PC-3 (cell line): Measurements from ENCODE around the gene ZMIZ1. TPM values are rescaled to one million over a fixed set of nuclear protein-coding genes. Genes with fewer than 3 reads are reported as not detected.

ENCODE experiments used
- ATAC-seq: fragments of 200-7000 bp; cut with Tn5 transposase; 2 replicates; pipeline ENCODE4 v1.9.1; 2020; ENCODE audit warnings: mild to moderate bottlenecking, moderate library complexity
- BruUV-seq: library from RNA; stranded (reverse); fragments of 400-500 nt; replicated peaks from 2 replicates; lab custom pipeline; 2021; lab: Mats Ljungman, UMichigan
- CTCF ChIA-PET: fragments of 300-600 bp; sonication (Branson Sonifier 250); formaldehyde crosslinking; loops from one replicate; lab custom pipeline; 2022; ENCODE audit warnings: antibody characterized with exemption; lab: Charles Lee
- POLR2A ChIA-PET: fragments of 300-600 bp; sonication (Branson Sonifier 250); formaldehyde crosslinking; loops from one replicate; lab custom pipeline; 2022; ENCODE audit warnings: antibody characterized with exemption; ENCODE audit not compliant: unreplicated experiment; lab: Charles Lee
- DNase-seq: peaks from one replicate; pipeline ENCODE4 v3.0.0-alpha.2; 2015
- H2AFZ ChIP-seq: fragments of 300-600 bp; sonication (generic); 2 replicates; pipeline ENCODE4 v1.6.0; 2016; ENCODE audit warnings: antibody characterized with exemption, low read length
- H3F3A ChIP-seq: fragments of 300-600 bp; sonication (generic); one replicate; pipeline ENCODE4 v1.6.0; 2017; ENCODE audit warnings: antibody characterized with exemption, low read length, control low read depth, mild to moderate bottlenecking; ENCODE audit not compliant: unreplicated experiment
- H3K27ac ChIP-seq: fragments of 300-600 bp; sonication (generic); 2 replicates; pipeline ENCODE4 v1.5.1; 2016; ENCODE audit warnings: mild to moderate bottlenecking, low read length
- H3K27me3 ChIP-seq: fragments of 300-600 bp; sonication (generic); 2 replicates; pipeline ENCODE4 v1.6.1; 2016; ENCODE audit warnings: low read length, mixed read lengths
- H3K36me3 ChIP-seq: fragments of 300-600 bp; sonication (generic); 2 replicates; pipeline ENCODE4 v1.6.1; 2016; ENCODE audit warnings: low read depth, mixed run types, low read length, mixed read lengths
- H3K4me1 ChIP-seq: fragments of 300-600 bp; sonication (generic); 2 replicates; pipeline ENCODE4 v1.5.1; 2016; ENCODE audit warnings: low read length; ENCODE audit not compliant: insufficient read depth
- H3K4me2 ChIP-seq: fragments of 300-600 bp; sonication (generic); 2 replicates; pipeline ENCODE4 v1.6.0; 2016; ENCODE audit warnings: low read length
- H3K4me3 ChIP-seq: fragments of 300-600 bp; sonication (generic); 2 replicates; pipeline ENCODE4 v1.5.1; 2016; ENCODE audit warnings: mild to moderate bottlenecking, low read length, mixed read lengths
- H3K79me2 ChIP-seq: fragments of 300-600 bp; sonication (generic); 2 replicates; pipeline ENCODE4 v1.6.1; 2017; ENCODE audit warnings: low read length, mixed read lengths
- H3K9ac ChIP-seq: fragments of 300-600 bp; sonication (generic); 2 replicates; pipeline ENCODE4 v1.6.0; 2016; ENCODE audit warnings: mild to moderate bottlenecking, low read length
- H3K9me2 ChIP-seq: fragments of 300-600 bp; sonication (generic); replicated peaks from 2 replicates; pipeline ENCODE4 v1.6.1; 2016; ENCODE audit warnings: mixed run types, low read length, mixed read lengths
- H3K9me3 ChIP-seq: fragments of 300-600 bp; sonication (generic); 2 replicates; pipeline ENCODE4 v1.6.1; 2016; ENCODE audit warnings: low read length, mixed read lengths
- H4K20me1 ChIP-seq: fragments of 300-600 bp; sonication (generic); 2 replicates; pipeline ENCODE4 v1.6.1; 2016; ENCODE audit warnings: low read length, mixed read lengths
- EZH2 ChIP-seq: fragments of 300-600 bp; sonication (generic); IDR thresholded peaks from one replicate; pipeline ENCODE4 v1.6.1; 2017; ENCODE audit warnings: antibody characterized with exemption, mild to moderate bottlenecking, low read length; ENCODE audit not compliant: unreplicated experiment
- EZH2phosphoT487 ChIP-seq: fragments of 300-600 bp; sonication (generic); IDR thresholded peaks from 2 replicates; pipeline ENCODE4 v1.6.1; 2018; ENCODE audit warnings: mild to moderate bottlenecking, antibody characterized with exemption, low read length, borderline replicate concordance
- intact Hi-C: fragments of 100-400 bp; cut with micrococcal nuclease; formaldehyde crosslinking; loops from 2 replicates; pipeline ENCODE4 v1.9.0; 2023
- total RNA-seq: library from RNA; depleted of rRNA; stranded (reverse); fragments of >200 nt; gene quantifications from 2 replicates; pipeline ENCODE4 v1.2.3, GENCODE V29; 2014
- TF ChIP-seq, protein P1 (sequence below): fragments of 300-600 bp; sonication (generic); conservative IDR thresholded peaks from 2 replicates; pipeline ENCODE4 v1.5.1; 2017; ENCODE audit warnings: antibody characterized with exemption, low read depth, mild to moderate bottlenecking, low read length

ZMIZ1 gene
- total RNA-seq, 1 experiment from 2014 or later: 55.4 TPM

GRCh38 chr10:79063661-79064492 is 4.9 kb upstream of the ZMIZ1 start:
- H3K27me3 ChIP-seq: no peaks in the 10 kb centered on the region
- H2AFZ ChIP-seq: no peak overlapping the region
- H3K4me3 ChIP-seq: no peak overlapping the region
- ChIA-PET POLR2A (no interaction called here), CTCF (no interaction called here)
- no peaks in the 10 kb centered on the region for H3K79me2 ChIP-seq
- no peaks in the 10 kb centered on the region for H4K20me1 ChIP-seq
- no peak overlapping the region for H3K4me2 ChIP-seq
- TF ChIP-seq EZH2phosphoT487 (no peak), EZH2 (no peak)
- TF ChIP-seq, protein P1, sequence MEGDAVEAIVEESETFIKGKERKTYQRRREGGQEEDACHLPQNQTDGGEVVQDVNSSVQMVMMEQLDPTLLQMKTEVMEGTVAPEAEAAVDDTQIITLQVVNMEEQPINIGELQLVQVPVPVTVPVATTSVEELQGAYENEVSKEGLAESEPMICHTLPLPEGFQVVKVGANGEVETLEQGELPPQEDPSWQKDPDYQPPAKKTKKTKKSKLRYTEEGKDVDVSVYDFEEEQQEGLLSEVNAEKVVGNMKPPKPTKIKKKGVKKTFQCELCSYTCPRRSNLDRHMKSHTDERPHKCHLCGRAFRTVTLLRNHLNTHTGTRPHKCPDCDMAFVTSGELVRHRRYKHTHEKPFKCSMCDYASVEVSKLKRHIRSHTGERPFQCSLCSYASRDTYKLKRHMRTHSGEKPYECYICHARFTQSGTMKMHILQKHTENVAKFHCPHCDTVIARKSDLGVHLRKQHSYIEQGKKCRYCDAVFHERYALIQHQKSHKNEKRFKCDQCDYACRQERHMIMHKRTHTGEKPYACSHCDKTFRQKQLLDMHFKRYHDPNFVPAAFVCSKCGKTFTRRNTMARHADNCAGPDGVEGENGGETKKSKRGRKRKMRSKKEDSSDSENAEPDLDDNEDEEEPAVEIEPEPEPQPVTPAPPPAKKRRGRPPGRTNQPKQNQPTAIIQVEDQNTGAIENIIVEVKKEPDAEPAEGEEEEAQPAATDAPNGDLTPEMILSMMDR: no peak
- DNase-seq (no peak), ATAC-seq (no peak)
- BruUV-seq: TSS peak; percentile 1
- no peak overlapping the region for H3K9ac ChIP-seq
- H3K9me2 ChIP-seq: no peaks in the 10 kb centered on the region
- H3K4me1 ChIP-seq: peaks cover 11% of the 10 kb centered on the region
- no peak overlapping the region for H3K27ac ChIP-seq
- no peaks in the 10 kb centered on the region for H3K36me3 ChIP-seq
- no peaks in the 10 kb centered on the region for H3K9me3 ChIP-seq
- H3F3A ChIP-seq: no peaks in the 10 kb centered on the region
- intact Hi-C loops: loop anchor here (10.0 kb wide), 3 partner anchors 381 to 539 kb away; partner anchors contain the start of gene ZCCHC24

- Histone ChIP-seq H3F3A (no peaks in the 10 kb centered on the region), H3K4me1 (peaks cover 11% of the 10 kb centered on the region), H3K9ac (no peak overlapping the region), H3K4me3 (no peak overlapping the region), H3K36me3 (no peaks in the 10 kb centered on the region), H3K27me3 (no peaks in the 10 kb centered on the region), H3K9me2 (no peaks in the 10 kb centered on the region), H3K9me3 (no peaks in the 10 kb centered on the region), H2AFZ (no peak overlapping the region), H3K27ac (no peak overlapping the region), H4K20me1 (0 out of 2 replicates have a peak, but pooled peaks cover 4% of the 10 kb centered on the region), H3K79me2 (peaks cover 9% of the 10 kb centered on the region), H3K4me2 (no peak overlapping the region)
- ChIA-PET POLR2A (no interaction called here), CTCF (no interaction called here)
- TF ChIP-seq EZH2phosphoT487: no peak
- TF ChIP-seq, protein P1: no peak
- no peak for TF ChIP-seq EZH2
- no TSS peak for BruUV-seq
- ATAC-seq (no peak), DNase-seq (no peak)
- intact Hi-C loops: loop anchor here (5.0 to 10.0 kb wide), 8 partner anchors 158 to 1018 kb away; partner anchors contain the start of genes TMEM254 and ZCCHC24
These were observed 3.6 kb upstream of the ZMIZ1 start for GRCh38 chr10:79065091-79065551.
